Liver (tissue), 9 donors: ENCODE data around the gene GPR68. TPM values are rescaled to one million over a fixed set of nuclear protein-coding genes. Genes with fewer than 3 reads are reported as not detected.
"Not testable (repeated sequence)": the region's sequence is repeated elsewhere in the genome, so short reads cannot be mapped to it uniquely, and the experiment has no call there.

ENCODE experiments used
- DNase-seq: peaks from one replicate; pipeline ENCODE4 v3.0.0-alpha.2; 2017; ENCODE audit warnings: low spot score
- H3K27ac ChIP-seq, 2 donors: one replicate each; pipeline ENCODE4 v1.7.0; 2013; ENCODE audit warnings: inconsistent platforms in 2 of 2, low read length in 2 of 2, control low read depth in 1 of 2, low read depth in 1 of 2, mild to moderate bottlenecking in 1 of 2
- H3K27me3 ChIP-seq, 4 donors: one replicate each; pipeline versions ENCODE4 v1.6.1 to v1.7.0; 2013; ENCODE audit warnings: low read length in 3 of 4, inconsistent platforms in 1 of 4, mild to moderate bottlenecking in 1 of 4, moderate library complexity in 1 of 4; ENCODE audit not compliant: control insufficient read depth in 4 of 4, insufficient read depth in 4 of 4
- H3K36me3 ChIP-seq, 4 donors: one replicate each; pipeline versions ENCODE4 v1.6.1 to v1.7.0; 2013; ENCODE audit warnings: low read length in 3 of 4, mild to moderate bottlenecking in 3 of 4, low read depth in 1 of 4, moderate library complexity in 1 of 4; ENCODE audit not compliant: control insufficient read depth in 4 of 4, insufficient read depth in 3 of 4
- H3K4me1 ChIP-seq, 4 donors: one replicate each; pipeline versions ENCODE4 v1.6.1 to v1.7.0; 2013; ENCODE audit warnings: low read length in 3 of 4, mild to moderate bottlenecking in 3 of 4, moderate library complexity in 1 of 4; ENCODE audit not compliant: control insufficient read depth in 4 of 4, insufficient read depth in 4 of 4
- H3K4me3 ChIP-seq, 3 donors: one replicate each; pipeline versions ENCODE4 v1.6.1 to v1.7.0; 2013; ENCODE audit warnings: low read length in 3 of 3, control low read depth in 1 of 3, low read depth in 1 of 3, mild to moderate bottlenecking in 1 of 3
- H3K9ac ChIP-seq, 2 donors: one replicate each; pipeline ENCODE4 v1.7.0; 2013; ENCODE audit warnings: low read length in 2 of 2, mild to moderate bottlenecking in 2 of 2, moderate library complexity in 2 of 2, control low read depth in 1 of 2, low read depth in 1 of 2
- H3K9me3 ChIP-seq, 4 donors: one replicate each; pipeline versions ENCODE4 v1.6.1 to v1.7.0; 2013; ENCODE audit warnings: low read length in 3 of 4; ENCODE audit not compliant: control insufficient read depth in 4 of 4
- ATF3 ChIP-seq: IDR thresholded peaks from 2 replicates; pipeline ENCODE4 v1.6.1; 2016; ENCODE audit warnings: antibody characterized with exemption
- CTCF ChIP-seq: fragments of 150-350 bp; IDR thresholded peaks from 2 replicates; pipeline ENCODE4 v1.5.1; 2017; ENCODE audit warnings: improper control_type of control experiment, low read depth, low read length; ENCODE audit not compliant: missing input control
- FOXA1 ChIP-seq: IDR thresholded peaks from 2 replicates; pipeline ENCODE4 v1.6.1; 2016; ENCODE audit warnings: antibody characterized with exemption
- FOXA2 ChIP-seq: IDR thresholded peaks from 2 replicates; pipeline ENCODE4 v1.6.1; 2016; ENCODE audit warnings: antibody characterized with exemption
- GABPA ChIP-seq, 2 donors: IDR thresholded peaks in 1 of 2; conservative IDR thresholded peaks in 1 of 2; 2 replicates each; pipeline ENCODE4 v1.6.1; 2016; ENCODE audit warnings: antibody characterized with exemption in 2 of 2, mild to moderate bottlenecking in 1 of 2, moderate library complexity in 1 of 2
- HNF4A ChIP-seq, 2 donors: conservative IDR thresholded peaks; 2 replicates each; pipeline ENCODE4 v1.6.1; 2016; ENCODE audit warnings: antibody characterized with exemption in 2 of 2, mild to moderate bottlenecking in 2 of 2
- HNF4G ChIP-seq: IDR thresholded peaks from 2 replicates; pipeline ENCODE4 v1.6.1; 2016; ENCODE audit warnings: antibody characterized with exemption
- JUND ChIP-seq, 2 donors: IDR thresholded peaks; 2 replicates each; pipeline ENCODE4 v1.6.1; 2016; ENCODE audit warnings: antibody characterized with exemption in 2 of 2
- NR2F2 ChIP-seq: IDR thresholded peaks from 2 replicates; pipeline ENCODE4 v1.6.1; 2016; ENCODE audit warnings: antibody characterized with exemption
- RAD21 ChIP-seq, 2 donors: IDR thresholded peaks; 2 replicates each; pipeline ENCODE4 v1.6.1; 2016; ENCODE audit warnings: antibody characterized with exemption in 2 of 2, mild to moderate bottlenecking in 2 of 2
- RXRA ChIP-seq, 2 donors: IDR thresholded peaks; 2 replicates each; pipeline ENCODE4 v1.6.1; 2017 to 2018; ENCODE audit warnings: antibody characterized with exemption in 2 of 2, mild to moderate bottlenecking in 1 of 2
- SP1 ChIP-seq: IDR thresholded peaks from 2 replicates; pipeline ENCODE4 v1.6.1; 2018; ENCODE audit warnings: antibody characterized with exemption, mild to moderate bottlenecking
- TAF1 ChIP-seq: conservative IDR thresholded peaks from 2 replicates; pipeline ENCODE4 v1.6.1; 2016; ENCODE audit warnings: antibody characterized with exemption, mild to moderate bottlenecking
- YY1 ChIP-seq: IDR thresholded peaks from 2 replicates; pipeline ENCODE4 v1.6.1; 2016; ENCODE audit warnings: antibody characterized with exemption, mild to moderate bottlenecking
- ZBTB33 ChIP-seq: IDR thresholded peaks from 2 replicates; pipeline ENCODE4 v1.6.1; 2016; ENCODE audit warnings: antibody characterized with exemption
- WGBS: extraction: QIAGEN DNeasy Blood & Tissue Kit; methylation state at CpG from one replicate; pipeline ENCODE4 v1.1.7; 2013; 5-methylcytosine and 5-hydroxymethylcytosine counted together
- polyA plus RNA-seq, 2 donors: library from polyadenylated mRNA; stranded (reverse) in 1 of 2; unstranded in 1 of 2; fragments of 200-250 nt in 1 of 2; fragments of >200 nt in 1 of 2; fragmentation: Nextera tagmentation in 1 of 2; extraction: Ambion mirVana in 1 of 2; gene quantifications; one replicate each; pipeline versions ENCODE4 v1.2.1 to v1.2.3, GENCODE V29; 2013 to 2015
- total RNA-seq, 2 donors: library from RNA; depleted of rRNA; stranded (reverse); fragments of >200 nt; gene quantifications; one replicate each; pipeline ENCODE4 v1.2.3, GENCODE V29; 2014
- TF ChIP-seq, protein P1 (sequence below): IDR thresholded peaks from 2 replicates; pipeline ENCODE4 v1.6.1; 2016; ENCODE audit warnings: antibody characterized with exemption
- donor health status: healthy.
- donor health status: healthy.
- donor health status: healthy.
- donor health status: healthy.
- donor health status: healthy.

The GPR68 gene
- total and polyA plus RNA-seq, 4 donors, result 0.17 to 0.37 (median 0.33) TPM; not detected in 1

DNA sequence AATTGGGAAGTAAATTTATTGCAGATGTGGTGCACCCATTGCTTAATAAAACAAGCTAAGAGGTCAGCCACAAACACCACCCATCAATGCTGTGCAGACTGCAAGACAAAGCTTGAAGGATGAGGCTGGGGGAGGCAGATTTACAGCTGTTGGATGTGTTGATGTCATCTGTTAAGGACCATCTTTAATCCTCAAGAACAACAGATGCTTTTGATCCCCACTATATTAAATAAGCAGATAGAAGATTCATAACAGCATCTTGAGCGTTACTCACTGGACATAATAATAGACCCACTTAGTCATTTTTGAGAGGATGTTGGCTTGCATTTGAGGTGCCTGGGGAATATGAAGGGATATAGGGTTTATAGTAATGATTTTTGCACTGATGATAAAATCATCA, 58.8 kb downstream of the GPR68 start:
- H3K36me3 ChIP-seq, result peaks cover 22 to 72% (median 55%) of the 10 kb centered on the region in 4 donors
- TF ChIP-seq JUND (IDR thresholded peaks at IDR 0.05) (no peak), FOXA1 (no peak), ZBTB33 (no peak), TAF1 (no peak), RXRA (IDR thresholded peaks at IDR 0.05) (no peak), RAD21 (IDR thresholded peaks at IDR 0.05) (no peak), FOXA2 (no peak), CTCF (no peak), SP1 (no peak), HNF4A (conservative IDR thresholded peaks at IDR 0.05) (no peak), NR2F2 (no peak), GABPA (IDR thresholded peaks at IDR 0.05 in 1 of 2, conservative IDR thresholded peaks at IDR 0.05 in 1 of 2) (no peak)
- TF ChIP-seq, protein P1, sequence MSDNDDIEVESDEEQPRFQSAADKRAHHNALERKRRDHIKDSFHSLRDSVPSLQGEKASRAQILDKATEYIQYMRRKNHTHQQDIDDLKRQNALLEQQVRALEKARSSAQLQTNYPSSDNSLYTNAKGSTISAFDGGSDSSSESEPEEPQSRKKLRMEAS, result no peak
- H3K4me1 ChIP-seq, result no peaks in the 10 kb centered on the region
- no peaks in the 10 kb centered on the region for H3K27me3 ChIP-seq
- H3K4me3 ChIP-seq, result no peak overlapping the region
- H3K27ac ChIP-seq, result no peak overlapping the region
- 94% methylated on average over 1 of the region's 1 CpG for whole genome bisulfite sequencing
- no peak for DNase-seq
- no peaks in the 10 kb centered on the region for H3K9me3 ChIP-seq
- H3K9ac ChIP-seq, result no peak overlapping the region

DNA sequence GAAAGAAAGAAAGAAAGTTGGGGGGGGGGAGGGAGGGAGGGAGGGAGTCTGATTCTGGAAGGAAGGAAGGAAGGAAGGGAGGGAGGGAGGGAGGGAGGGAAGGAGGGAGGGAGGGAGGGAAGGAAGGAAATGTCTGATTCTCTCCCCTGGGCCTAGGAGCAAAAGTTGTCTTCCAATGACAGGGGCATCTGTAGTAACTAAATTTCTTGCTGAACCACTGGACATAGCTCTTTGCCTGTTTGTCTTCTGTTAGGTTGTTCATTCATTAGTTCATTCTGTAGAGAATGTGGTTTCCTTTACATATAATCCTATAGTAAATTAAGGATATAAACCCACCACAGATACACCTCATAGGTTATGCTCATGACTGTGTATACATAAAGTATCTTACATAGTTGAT, 59.9 kb downstream of the GPR68 start:
- H3K27ac ChIP-seq, result no peak overlapping the region
- H3K36me3 ChIP-seq, result peaks cover 22 to 66% (median 53%) of the 10 kb centered on the region in 4 donors
- no peak for DNase-seq
- no peaks in the 10 kb centered on the region for H3K27me3 ChIP-seq
- TF ChIP-seq, protein P1, result no peak
- TF ChIP-seq SP1 (no peak), FOXA2 (no peak), HNF4G (no peak), RXRA (IDR thresholded peaks at IDR 0.05) (no peak), GABPA (IDR thresholded peaks at IDR 0.05 in 1 of 2, conservative IDR thresholded peaks at IDR 0.05 in 1 of 2) (no peak), YY1 (no peak), NR2F2 (no peak), ATF3 (no peak), CTCF (no peak)
- no peak overlapping the region for H3K4me3 ChIP-seq
- no peaks in the 10 kb centered on the region for H3K4me1 ChIP-seq
- no peaks in the 10 kb centered on the region for H3K9me3 ChIP-seq
- H3K9ac ChIP-seq, result no peak overlapping the region

DNA sequence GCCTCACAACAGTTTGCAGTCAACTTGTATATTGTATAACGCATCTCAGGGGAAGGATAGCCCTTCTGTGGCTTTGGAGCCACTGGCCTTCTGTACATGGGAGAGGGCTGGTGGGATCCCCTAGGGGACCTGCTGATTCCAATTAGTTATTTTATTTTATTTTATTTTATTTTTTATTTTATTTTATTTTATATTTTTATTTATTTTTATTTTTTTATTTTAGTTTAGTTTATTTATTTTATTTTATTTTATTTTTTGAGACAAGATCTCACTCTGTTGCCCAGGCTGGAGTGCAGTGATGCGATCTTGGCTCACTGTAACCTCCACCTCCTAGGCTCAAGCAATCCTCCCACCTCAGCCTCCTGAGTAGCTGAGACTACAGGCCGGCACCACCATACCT, 61.8 kb downstream of the GPR68 start:
- 96% methylated on average over 3 of the region's 3 CpGs for WGBS
- not testable (repeated sequence) for H3K27me3 ChIP-seq, H3K27ac ChIP-seq, H3K4me3 ChIP-seq, DNase-seq, H3K4me1 ChIP-seq, H3K9me3 ChIP-seq, H3K9ac ChIP-seq
- peaks cover 14 to 48% (median 41%) of the 10 kb centered on the region in 4 donors for H3K36me3 ChIP-seq
